ENCODE data around the gene ANXA11. TPM values are rescaled to one million over a fixed set of nuclear protein-coding genes. Genes with fewer than 3 reads are reported as not detected.
A peak's percentile ranks its signal among the peaks of the same experiment; 100 is the strongest.

ANXA11 gene
- total and polyA plus RNA-seq, 2 of the 8 experiments (the other 6 are each of a cell fraction or from before 2014, with no cell fraction given): 40.5 to 84.9 TPM

DNA sequence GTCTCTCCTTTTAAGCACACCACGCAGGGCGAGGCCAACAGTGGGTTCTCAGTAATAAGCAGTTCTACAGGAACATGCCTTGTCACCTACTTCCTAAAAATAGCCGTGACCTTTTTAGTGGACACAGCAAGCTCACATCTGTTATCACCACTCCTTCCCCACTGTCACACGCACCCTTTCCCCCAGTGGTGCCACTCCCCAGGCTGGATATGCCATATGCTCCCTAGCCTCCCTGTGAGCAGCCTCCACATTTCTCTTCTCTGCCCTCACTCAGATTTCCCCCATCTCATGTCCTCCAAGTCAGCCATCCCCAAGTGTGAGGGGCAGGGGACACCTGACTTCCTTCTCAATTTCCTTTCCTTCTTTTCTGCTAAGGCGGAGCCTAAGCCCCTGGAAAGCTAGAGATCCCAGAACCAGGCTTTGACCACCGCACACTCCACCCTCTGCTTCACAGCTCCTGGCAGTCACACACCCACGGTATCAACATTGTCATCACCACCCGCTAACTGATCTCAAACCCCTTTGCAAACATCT lies 3.7 kb downstream of the ANXA11 start:
- Histone ChIP-seq H4K91ac (replicated peaks; ENCODE audit: insufficient read length, low read length) (no peak overlapping the region), H3K27me3 (replicated peaks in 1 of 4; ENCODE audit: control insufficient read depth in 3 of 4, extremely low read depth in 1 of 4, insufficient read depth in 3 of 4, low read length in 3 of 4) (peaks cover 0 to 13% (median 2%) of the 10 kb centered on the region in 4 experiments; a peak in 5 of 7 replicates), H3K79me2 (ENCODE audit: control insufficient read depth in 1 of 2, insufficient read depth in 2 of 2, low read length in 2 of 2) (peaks cover 3 to 61% of the 10 kb centered on the region in 2 experiments), H3K9ac (replicated peaks in 1 of 4; ENCODE audit: extremely low read depth in 1 of 4, low read depth in 3 of 4, low read length in 3 of 4) (no peak overlapping the region), H3K79me1 (ENCODE audit: low read depth, low read length) (peaks cover 12% of the 10 kb centered on the region), H3K56ac (replicated peaks; ENCODE audit: insufficient read length, low read depth, low read length) (no peak overlapping the region), H3K4ac (replicated peaks; ENCODE audit: insufficient read length, low read depth, low read length) (no peak overlapping the region), H4K8ac (ENCODE audit: extremely low read depth, insufficient read depth, low read length) (no peak overlapping the region), H2BK120ac (replicated peaks; ENCODE audit: low read depth, low read length) (no peak overlapping the region), H2BK5ac (ENCODE audit: low read depth, low read length) (no peak overlapping the region), H3K23me2 (ENCODE audit: low read depth, low read length) (peaks cover 8% of the 10 kb centered on the region), H4K5ac (ENCODE audit: insufficient read length, low read depth, low read length) (no peak overlapping the region), H3K36me3 (ENCODE audit: control insufficient read depth in 2 of 4, insufficient read depth in 4 of 4, low read length in 3 of 4) (no peaks in the 10 kb centered on the region; a peak in 1 of 8 replicates), H2BK12ac (ENCODE audit: low read depth, low read length) (no peak overlapping the region), H2BK20ac (ENCODE audit: low read length) (no peak overlapping the region), H3K4me3 (ENCODE audit: extremely low read depth in 1 of 4, insufficient read depth in 2 of 4, low read depth in 3 of 4, low read length in 4 of 4) (no peak overlapping the region), H3K4me2 (ENCODE audit: insufficient read depth in 1 of 2, low read depth in 2 of 2, low read length in 2 of 2) (no peak overlapping the region), H3K4me1 (replicated peaks in 1 of 4; ENCODE audit: control insufficient read depth in 3 of 4, insufficient read depth in 4 of 4, low read length in 3 of 4) (peaks cover 10 to 20% (median 13%) of the 10 kb centered on the region in 4 experiments), H2AFZ (ENCODE audit: low read length) (no peak overlapping the region), H3K9me3 (ENCODE audit: insufficient read depth in 2 of 2, low read depth in 1 of 2, low read length in 1 of 2) (no peaks in the 10 kb centered on the region), H3K23ac (ENCODE audit: insufficient read length) (no peak overlapping the region), H2AK5ac (ENCODE audit: low read depth, low read length) (peak overlapping the region; percentile 70), H3K27ac (ENCODE audit: low read depth, low read length) (no peak overlapping the region), H2BK15ac (ENCODE audit: low read length) (no peak overlapping the region), H3K18ac (ENCODE audit: extremely low read depth, low read length) (no peak overlapping the region), H3K14ac (ENCODE audit: insufficient read length) (no peak overlapping the region), H4K20me1 (replicated peaks in 1 of 2; ENCODE audit: control insufficient read depth in 1 of 2, insufficient read depth in 2 of 2, low read length in 2 of 2) (peaks cover 0 to 18% of the 10 kb centered on the region in 2 experiments)
- ChIA-PET CTCF (ENCODE audit: partially characterized antibody) (interaction anchor here (0.6 to 4.5 kb wide), 7 partner anchors 15 to 40 kb away, joined by 3 to 20 read pairs (median 4); no protein-coding TSS in a partner anchor), POLR2A (ENCODE audit: partially characterized antibody) (interaction anchor here (0.7 to 1.4 kb wide), 3 partner anchors 10 to 30 kb away, joined by 3 to 4 read pairs (median 3); no protein-coding TSS in a partner anchor)
- TF ChIP-seq, protein P1, sequence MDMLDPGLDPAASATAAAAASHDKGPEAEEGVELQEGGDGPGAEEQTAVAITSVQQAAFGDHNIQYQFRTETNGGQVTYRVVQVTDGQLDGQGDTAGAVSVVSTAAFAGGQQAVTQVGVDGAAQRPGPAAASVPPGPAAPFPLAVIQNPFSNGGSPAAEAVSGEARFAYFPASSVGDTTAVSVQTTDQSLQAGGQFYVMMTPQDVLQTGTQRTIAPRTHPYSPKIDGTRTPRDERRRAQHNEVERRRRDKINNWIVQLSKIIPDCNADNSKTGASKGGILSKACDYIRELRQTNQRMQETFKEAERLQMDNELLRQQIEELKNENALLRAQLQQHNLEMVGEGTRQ (IDR thresholded peaks at IDR 0.05; ENCODE audit: low read length): no peak
- TF ChIP-seq NRF1 (IDR thresholded peaks at IDR 0.05; ENCODE audit: low read depth, low read length): no peak
- WGBS, 2 experiments (ENCODE audit: extremely low coverage in 1 of 2, insufficient coverage in 1 of 2, insufficient read length in 1 of 2, insufficient replicate concordance in 2 of 2, low coverage in 1 of 2, low lambda C conversion rate in 2 of 2, missing lambda C conversion rate in 1 of 2): 92% methylated on average over 8 of the region's 8 CpGs; no CpG with 5 or more reads in 1 of the 2 experiments
- FAIRE-seq (no peak), DNase-seq (ENCODE audit: low read depth in 1 of 2, low spot score in 2 of 2) (no peak)
